ENCODE data around the gene MAN1B1. TPM values are rescaled to one million over a fixed set of nuclear protein-coding genes. Genes with fewer than 3 reads are reported as not detected.
"Not testable (repeated sequence)": the region's sequence is repeated elsewhere in the genome, so short reads cannot be mapped to it uniquely, and the experiment has no call there.

The MAN1B1 gene
- polyA plus RNA-seq, 3 donors = 43.6 to 48.3 (median 47.0) TPM

- DNase-seq (ENCODE audit: low read depth in 3 of 3, low spot score in 2 of 3) = no peak
Measured at GRCh38 chr9:137052293-137052692, 34.5 kb upstream of the MAN1B1 start.

- no peak for DNase-seq (ENCODE audit: low read depth in 3 of 3, low spot score in 2 of 3)
Measured at GRCh38 chr9:137052998-137053943, 33.5 kb upstream of the MAN1B1 start.

GRCh38 chr9:137053944-137054931 lies 32.5 kb upstream of the MAN1B1 start, which contains the start of gene ENTPD2:
ENTPD2 (minus strand) TSS chr9:137054061; CDS start chr9:137053997, 64 bp downstream.
- no peak for DNase-seq (ENCODE audit: low read depth in 3 of 3, low spot score in 2 of 3)

- no peak for DNase-seq (ENCODE audit: low read depth in 3 of 3, low spot score in 2 of 3)
Measured at GRCh38 chr9:137054932-137055384, 31.8 kb upstream of the MAN1B1 start.

DNA sequence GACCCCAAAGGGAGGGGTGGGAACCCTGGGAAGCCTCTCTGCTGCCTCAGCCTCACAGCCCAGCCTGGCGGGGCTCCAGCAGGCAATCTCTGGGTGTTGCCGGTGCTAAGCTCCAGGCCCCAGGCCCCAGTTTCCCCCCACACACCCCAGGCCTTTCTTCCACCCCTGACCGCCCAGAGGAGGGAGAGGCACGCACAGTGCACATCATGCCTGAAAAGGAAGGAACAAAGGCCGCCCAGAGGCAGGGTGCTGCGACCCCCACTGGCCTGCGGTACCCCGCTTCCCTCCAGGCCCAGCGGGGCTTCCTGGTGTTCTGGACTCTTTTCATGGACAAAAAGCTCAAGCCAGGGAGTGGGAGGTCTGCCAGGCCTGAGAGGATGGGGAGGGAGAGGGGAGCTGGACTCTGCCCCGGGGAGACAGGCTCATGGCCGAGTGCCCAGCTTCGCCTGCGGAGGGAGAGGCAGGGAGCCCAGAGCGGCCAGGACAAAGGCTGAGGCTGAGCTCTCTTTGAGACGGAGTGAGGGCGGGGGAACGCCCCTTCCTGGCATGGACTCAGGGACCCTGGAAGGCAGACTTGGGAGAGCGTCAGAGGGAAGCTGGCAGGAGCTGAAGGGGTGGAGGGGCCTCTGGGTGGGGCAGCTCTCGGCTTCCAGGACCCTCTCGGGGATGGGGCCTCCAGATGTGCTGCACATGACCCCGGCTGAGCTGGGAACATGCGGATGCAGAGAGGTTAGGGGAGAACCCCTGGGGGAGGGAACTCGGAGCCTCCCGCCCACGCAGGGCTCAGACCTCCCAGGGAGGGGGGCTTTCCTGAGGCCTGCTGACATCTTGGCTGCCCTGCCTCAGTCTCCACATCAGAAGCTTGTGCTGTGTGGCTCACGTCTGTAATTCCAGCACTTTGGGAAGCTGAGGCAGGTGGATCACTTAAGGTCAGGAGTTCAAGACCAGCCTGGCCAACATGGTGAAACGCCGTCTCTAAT lies 31.1 kb upstream of the MAN1B1 start:
- no peak for DNase-seq (ENCODE audit: low read depth in 3 of 3, low spot score in 2 of 3)

GRCh38 chr9:137056739-137057415 lies 29.9 kb upstream of the MAN1B1 start:
- DNase-seq (ENCODE audit: low read depth in 3 of 3, low spot score in 2 of 3) = no peak

- DNase-seq (ENCODE audit: low read depth in 3 of 3, low spot score in 2 of 3) = no peak
Measured at GRCh38 chr9:137057545-137057944, 29.2 kb upstream of the MAN1B1 start.

GRCh38 chr9:137058521-137059234 lies 28.1 kb upstream of the MAN1B1 start:
- no peak for DNase-seq (ENCODE audit: low read depth in 3 of 3, low spot score in 2 of 3)

DNA sequence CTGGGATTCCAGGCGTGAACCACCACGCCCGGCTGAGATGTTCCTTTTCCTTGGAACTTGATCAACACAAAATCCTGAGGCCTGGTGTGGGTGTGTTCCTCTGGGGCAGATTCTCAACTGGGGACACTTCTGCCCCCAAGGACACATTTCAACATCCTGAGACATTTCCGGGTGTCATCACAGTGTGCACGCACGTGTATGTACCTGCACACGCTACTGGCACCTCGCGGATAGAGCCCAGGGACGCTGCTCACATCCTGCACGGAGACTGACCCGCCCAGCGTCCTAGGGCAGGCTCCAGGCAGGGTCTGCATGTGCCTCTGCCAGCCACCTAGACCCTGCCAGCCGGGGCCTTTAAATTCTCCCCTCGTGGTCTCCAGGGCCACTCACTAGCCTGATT lies 24.4 kb upstream of the MAN1B1 start:
- no peak for DNase-seq (ENCODE audit: low read depth in 3 of 3, low spot score in 2 of 3)

GRCh38 chr9:137062798-137063197 lies 24.0 kb upstream of the MAN1B1 start:
- not testable (repeated sequence) for DNase-seq (ENCODE audit: low read depth in 3 of 3, low spot score in 2 of 3)

DNA sequence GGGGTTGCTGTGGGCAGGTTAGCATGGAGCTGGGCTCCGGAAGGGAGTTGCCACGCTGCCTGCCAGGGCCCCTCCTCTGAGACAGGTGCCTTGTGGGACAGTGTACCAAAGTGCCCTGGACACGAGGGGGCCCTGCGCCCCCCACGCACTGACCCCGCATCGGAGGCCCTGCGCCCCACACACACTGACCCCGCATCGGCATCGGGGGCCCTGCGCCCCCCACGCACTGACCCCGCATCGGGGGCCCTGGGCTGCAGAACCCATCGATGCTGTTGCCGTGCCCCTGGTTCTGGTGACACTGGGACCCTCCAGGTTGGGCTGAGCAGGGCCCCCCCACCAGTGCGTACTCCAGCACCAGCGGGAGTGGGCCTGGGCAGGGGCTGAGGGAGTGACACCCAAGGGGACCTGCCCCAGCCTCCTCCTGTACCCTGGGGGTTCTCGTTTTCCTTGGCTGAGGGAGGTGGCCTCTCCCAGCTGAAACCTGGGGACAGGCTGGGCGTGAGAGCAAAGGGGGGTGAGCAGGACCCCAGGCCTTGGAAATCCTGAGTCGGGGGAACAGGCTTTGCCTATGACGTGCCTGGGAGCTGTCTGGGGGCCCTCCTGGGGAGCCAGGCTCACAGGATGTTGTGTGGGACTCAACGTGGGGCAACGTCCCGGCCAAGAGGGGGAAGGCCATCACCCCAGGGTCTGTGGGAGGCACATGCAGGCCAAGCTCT lies 23.3 kb upstream of the MAN1B1 start:
- no peak for DNase-seq (ENCODE audit: low read depth in 3 of 3, low spot score in 2 of 3)

DNA sequence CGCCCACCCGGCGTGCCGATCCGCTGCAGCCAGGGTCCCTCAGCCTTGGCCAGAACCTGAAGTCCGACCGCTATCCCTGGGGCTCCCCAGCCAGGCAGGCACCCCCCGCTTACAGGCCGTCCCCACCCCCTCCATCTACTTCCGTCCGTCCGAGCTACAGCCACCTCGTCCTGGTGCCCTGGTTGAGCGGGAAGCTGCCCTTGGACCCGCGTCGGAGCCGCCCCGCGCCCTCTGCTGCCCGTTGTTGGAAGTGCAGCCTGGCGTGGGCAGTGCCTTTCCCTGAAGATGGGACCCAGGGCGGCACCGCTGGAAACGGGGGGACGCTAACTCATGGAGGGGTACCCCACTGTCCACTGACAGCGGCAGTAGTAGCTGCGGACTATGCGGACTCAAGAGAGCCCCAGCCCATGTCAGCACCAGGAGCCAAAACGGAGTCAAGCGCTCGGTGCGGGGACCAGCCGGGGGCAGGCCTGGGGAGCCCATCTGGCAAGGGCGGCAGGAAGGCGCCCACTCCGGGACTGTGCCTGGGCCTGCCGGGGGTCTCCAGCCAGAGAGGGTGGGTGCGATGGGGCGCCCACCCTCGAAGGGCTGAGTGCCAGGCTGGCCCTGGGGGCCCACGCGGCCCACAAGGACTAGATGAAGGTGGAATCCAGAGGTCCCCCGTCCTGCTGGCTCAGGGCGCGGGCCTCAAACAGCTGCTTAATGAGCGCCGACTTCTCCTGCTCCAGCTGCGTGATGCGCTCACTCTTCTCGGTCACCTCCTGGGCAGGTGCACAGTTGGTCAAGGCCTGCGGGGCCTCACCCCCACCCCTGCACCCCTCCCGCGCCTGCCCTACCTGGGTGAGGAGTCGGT lies 22.5 kb upstream of the MAN1B1 start:
- DNase-seq (ENCODE audit: low read depth in 3 of 3, low spot score in 2 of 3) = no peak

GRCh38 chr9:137064880-137065164 lies 22.0 kb upstream of the MAN1B1 start:
- no peak for DNase-seq (ENCODE audit: low read depth in 3 of 3, low spot score in 2 of 3)

- DNase-seq (ENCODE audit: low read depth in 3 of 3, low spot score in 2 of 3) = no peak
Measured at GRCh38 chr9:137065336-137065967, 21.3 kb upstream of the MAN1B1 start.

DNA sequence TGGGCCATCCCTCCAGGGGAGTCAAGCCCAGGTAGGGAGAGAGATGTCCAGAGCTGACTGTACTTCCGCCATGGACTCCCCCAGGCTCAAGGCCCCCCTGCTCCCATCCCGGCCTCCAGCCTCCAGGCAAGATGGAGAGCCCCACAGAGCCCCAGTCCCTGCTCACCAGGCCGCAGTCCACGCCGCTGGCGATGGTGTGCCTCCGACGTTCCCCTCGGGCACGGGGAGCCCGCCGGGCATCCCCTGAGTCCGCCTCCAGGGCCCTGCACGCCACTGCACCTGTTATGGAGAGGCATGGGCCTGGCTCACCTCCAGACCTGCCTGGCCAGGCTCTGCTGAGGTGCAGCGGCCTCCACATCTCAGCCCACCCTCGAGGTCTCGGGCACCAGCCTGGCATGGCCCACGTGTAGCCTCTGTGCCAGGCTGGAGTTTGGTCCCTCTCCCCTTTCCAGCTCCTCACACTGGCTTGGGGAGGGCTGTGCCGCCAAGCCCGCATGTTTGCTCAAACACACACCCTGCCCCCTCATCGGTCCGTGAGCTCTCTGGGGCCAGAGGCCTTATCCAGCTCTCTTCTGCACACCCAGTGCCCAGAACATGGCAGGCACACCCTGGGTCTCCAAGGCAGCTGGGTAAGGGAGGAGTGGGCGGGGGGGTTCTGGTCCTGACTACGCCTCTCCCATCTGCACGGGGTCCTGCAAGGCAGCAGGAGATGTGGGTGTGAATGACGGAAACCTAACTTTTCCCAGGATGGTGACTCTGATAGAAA lies 20.5 kb upstream of the MAN1B1 start:
- DNase-seq (ENCODE audit: low read depth in 3 of 3, low spot score in 2 of 3) = no peak
